NCI-H1930 (cell line): ENCODE data around the gene GIT1.
"Not testable (repeated sequence)": the region's sequence is repeated elsewhere in the genome, so short reads cannot be mapped to it uniquely, and the experiment has no call there.

Experiments used
- DNase-seq, 2 experiments: peaks; one replicate each; lab custom pipeline; 2025; lab: John Stamatoyannopoulos, UW

Gene GIT1

DNA sequence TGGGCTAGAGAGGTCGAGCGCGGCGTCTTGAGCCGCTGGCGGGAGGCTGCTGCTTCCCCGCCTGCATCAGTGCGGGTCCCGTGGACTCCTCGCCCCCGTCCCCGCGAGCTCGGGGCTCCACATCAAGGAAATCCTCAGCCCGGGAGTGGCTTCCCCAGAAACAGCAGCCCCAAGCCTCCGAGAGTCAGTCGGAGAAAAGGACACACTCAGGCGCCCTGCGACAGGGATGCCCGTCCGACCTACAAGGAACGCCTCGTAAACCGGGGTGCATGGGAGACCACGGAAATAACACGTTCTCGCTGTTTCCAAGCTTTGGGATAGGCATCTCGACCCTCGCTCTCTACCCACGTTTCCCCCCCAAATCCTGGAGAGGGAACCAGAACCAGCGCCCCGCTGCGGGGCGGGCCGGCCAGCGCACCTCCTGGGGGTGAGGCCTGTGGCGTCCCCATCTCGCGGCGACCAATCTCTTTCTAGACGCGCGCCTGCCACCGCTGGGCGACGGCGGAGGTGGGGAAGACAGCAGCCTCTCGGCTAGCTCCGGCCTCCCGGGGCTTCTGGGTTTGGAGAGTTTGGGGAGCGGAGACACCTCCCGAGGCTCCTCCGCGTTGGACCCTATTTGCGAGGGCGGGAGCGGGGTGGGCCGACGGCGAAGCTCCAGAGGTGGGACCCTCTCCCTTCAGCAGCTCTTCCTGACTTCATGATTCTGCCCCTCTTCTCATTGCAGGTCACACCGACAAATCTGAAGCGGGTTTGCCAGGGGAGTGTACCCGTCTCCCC lies 21.7 kb downstream of the GIT1 start:
- peak; percentile 49 to 73 for DNase-seq

DNA sequence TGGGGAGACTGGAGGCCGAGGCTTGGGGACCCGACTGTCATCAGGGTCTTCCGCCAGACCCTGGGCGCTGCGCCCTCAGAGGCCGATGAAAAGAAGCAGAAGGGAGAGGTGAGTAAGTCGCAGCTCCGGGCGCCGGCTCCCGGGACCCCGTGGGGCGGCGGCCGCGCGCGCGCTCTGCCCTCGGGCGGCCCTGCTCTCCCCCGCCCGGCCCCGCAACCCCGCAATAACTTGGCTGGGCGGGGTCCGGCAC lies 22.2 kb downstream of the GIT1 start:
- peak in 1 of 2 experiments; percentile 54 for DNase-seq

DNA sequence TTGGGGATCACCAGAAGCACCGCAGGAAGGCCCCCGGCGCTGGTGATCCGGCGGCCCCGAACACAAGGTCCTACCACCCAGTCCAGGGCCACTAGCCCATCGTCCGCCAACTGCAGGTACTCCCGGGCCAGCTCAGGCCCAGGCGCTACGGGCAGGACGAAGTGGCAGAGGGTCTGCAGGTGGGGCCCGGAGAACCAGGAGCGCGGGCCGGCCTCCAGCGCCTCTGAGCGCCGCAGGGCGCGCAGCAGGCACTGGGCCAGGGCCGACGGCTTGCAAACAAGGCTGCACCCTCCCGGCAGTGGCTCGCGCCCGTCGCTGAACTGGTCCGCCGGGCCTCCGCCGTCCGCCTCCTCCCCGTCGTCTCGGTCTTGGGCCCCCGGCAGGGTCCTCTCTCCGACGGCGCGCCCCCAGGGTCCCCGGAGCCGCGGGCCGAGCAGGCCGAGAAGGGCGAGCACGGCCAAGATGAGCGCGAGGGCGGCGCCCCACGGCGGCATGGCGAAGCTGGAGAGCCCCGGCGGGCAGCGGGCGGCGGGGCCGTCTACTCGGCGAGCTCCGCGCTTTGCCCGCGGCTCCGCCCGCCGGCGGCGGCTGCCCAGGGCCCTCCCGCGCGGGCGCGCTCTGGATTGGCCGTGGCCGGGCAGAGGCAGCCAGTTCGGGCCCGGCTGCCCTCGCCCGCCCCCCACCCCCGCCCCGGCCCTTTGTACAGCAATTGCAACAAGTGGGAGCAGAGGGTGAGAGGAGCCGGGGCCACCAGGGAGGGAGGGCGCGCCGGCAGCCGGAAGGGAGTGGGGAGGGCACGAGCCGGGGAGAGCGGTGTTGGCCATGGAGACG lies 22.8 kb downstream of the GIT1 start, which contains the start of gene ABHD15:
Gene ABHD15, minus strand, starts transcription at position 565 of the 831 bp plus-strand sequence. Its CDS starts 71 bp downstream, at position 494.
- DNase-seq, result peak; percentile 31 to 72

DNA sequence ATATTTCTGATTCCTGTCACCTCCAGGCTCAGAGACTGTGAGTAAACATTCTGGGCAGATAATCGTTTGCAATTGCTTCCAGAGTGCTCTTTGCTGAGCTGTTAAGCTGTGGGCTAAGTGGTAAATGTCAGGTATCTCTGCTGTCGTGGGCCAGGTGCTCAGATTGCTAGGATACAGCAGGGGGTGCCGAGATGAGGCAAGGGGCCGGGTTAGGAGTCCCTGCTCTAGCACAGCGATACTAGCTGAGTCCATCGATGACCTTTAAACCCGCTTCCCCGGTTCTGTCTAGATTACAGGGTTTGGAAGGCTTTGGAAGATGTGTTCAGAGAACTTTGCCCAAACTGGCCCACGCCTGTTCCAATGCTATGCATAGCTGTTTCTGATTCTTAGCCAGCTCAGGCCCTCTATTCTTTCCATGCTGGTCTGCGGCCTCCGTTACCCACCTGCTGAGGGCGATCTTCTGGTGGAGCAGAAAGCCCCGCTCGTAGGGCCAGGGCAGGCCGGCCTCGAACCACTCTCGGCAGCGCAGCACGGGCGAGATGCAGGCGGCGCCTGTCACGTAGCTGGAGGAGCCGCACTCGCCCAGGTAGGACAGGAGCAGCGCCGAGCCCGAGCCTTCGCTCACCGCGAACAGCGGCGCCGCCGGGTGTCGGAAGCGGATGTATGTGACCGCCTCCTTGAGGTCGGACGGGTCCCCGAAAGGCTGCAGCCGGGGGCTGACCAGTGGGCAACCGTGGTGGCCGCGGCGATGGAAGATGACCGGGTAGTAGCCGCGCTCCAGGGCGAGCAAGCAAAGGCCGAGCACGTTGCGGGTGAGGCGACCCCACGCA lies 23.6 kb downstream of the GIT1 start:
- DNase-seq, result peak; percentile 11 to 32

DNA sequence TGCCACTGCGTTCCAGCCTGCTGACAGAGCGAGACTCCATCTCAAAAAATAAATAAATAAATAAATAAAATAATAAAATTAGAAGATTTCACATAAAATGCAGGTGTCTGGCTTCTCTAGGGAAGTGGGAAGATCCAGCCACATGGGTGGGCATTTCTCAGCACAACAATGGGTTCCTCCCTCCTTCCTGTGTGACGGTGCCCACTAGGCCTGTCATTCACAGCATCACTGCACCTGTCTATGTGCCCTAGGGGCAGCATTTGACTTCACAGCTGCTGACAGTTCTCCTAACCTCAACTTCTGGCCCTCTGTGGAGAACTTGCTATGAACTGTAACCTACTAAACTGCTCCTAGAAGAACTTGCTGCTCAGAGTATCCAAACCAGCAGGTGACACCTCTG lies 25.6 kb downstream of the GIT1 start:
- no peak for DNase-seq

DNA sequence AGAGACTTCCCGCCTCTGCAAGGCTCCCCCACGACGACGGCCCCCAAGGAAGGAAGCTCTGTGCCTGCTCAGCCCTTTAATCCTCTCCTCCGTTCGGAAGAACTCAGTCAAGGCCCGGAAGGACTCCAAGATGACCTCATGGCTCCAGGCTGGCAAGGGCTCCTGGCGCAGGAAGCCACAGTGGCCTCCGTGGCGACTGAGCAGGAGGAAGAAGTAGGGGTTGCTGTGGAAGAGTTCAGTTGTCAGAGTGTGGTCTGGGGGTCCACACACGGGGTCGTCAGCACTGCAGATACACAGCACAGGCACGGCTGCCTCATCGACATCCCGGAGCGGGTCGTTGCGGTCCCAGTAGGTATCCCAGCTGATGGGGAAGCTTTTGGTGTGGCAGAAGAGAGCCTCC lies 26.8 kb downstream of the GIT1 start:
- DNase-seq, result no peak

DNA sequence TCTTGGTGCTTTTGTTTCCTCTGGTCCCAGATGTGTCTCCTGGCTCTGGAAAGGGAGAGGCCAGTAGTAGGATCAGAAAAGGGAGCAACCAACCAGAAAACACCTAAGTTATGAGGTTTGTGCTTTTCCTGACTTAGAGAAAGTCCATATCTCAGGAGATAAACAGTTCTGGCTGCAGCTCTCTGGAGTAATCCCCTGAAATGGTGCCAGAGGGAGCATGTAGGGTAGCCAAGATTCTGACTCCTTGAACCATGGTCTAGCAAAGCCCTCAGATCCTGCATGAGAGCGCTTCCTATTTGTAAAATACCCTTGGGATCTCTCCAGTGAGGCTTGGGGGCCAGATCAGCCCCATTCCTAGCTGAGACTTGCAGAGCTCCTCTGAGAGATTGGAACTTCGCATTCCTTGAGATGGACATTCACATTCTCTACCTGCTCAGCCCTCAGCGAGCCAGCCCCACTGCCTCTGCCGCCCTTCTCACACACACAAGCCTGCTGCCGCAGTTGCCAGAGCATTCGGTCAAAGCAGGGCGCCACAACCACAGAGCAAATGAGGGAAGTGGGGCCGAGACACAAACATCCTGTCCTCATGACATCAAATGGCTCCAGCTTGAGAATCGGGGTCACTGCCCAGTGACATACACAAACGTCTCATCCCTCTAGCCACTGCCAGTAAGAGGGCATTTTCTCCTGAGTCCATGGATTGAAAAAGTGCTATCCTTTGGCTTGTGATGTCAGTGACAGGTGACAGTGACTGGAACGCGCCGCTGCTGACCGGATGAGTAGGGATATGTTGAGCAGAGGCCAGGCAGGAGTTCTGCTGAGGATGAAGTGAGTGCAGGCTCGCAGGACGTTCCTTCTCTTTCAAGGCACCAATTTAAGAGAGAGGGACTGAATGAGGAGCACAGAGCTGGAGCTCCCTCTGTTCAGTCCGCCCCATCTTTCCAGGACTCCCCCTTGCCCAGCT lies 27.6 kb downstream of the GIT1 start:
- no peak for DNase-seq

DNA sequence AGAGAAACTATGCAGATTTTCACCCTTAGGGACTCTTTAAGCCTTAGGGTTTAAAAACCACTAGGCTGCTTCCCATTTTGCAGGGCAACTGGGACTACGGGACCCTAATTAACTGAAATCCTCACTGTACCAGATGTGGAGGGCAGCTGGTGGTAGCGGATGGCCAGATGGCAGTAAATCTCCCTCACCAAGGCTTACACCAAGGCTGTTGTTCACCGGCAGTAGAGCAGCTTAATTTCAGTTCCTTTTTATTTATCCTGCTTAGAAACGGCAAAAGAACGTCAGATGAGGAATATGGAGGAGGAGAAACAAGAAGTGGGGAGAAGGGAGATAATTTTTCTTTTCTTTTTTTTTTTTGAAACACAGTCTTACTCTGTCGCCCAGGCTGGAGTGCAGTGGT lies 29.1 kb downstream of the GIT1 start:
- DNase-seq, result no peak

DNA sequence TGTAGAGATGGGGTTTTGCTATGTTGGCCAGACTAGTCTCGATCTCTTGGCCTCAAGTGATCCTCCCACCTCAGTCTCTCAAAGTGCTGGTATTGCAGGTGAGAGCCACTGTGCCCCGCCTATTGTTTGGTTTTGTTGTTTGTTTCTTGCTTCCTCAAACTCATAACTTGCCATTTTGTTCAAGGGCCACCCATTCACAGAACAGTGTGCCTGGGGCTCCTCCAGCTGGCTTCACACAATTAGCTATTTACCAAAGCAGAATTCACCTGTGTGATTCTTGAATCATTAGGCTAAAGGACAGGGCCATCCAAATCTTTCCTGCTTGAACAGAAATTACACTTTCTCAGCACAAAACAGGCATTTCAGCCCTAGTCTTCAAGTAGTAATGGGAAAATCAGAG lies 29.8 kb downstream of the GIT1 start:
- DNase-seq, result no peak

DNA sequence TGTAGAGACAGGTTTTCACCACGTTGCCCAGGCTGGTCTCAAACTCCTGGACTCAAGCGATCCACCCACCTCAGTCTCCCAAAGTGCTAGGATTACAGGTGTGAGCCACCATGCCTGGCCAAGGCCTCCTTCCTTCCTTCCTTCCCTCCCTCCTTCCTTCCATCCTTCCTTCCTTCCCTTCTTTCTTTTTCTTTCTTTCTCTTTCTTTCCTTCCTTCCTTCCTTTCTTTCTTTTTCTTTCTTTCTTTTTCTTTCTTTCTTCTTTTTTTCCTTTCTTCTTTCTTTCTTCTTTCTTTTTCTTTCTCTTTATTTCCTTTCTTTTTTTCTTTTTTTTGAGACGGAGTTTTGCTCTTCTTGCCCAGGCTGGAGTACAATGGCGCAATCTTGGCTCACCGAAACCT lies 31.3 kb downstream of the GIT1 start:
- DNase-seq, result not testable (repeated sequence)

DNA sequence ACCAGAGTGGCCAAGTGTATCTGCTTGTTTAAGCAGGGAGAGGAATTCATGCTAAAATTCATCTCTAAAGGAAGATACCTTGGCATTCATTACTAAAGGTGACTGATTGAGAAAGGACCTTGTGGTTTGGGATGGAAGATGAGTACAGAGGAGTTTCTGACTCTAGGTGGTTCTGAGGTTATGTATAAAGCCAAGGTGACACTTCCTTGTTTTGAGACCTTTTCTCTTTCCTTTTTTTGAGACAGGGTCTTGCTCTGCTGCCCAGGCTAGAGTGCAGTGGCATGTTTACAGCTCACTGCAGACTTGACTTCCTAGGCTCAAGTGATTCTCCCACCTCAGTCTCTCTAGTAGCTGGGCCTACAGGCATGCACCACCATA lies 31.7 kb downstream of the GIT1 start:
- no peak for DNase-seq

DNA sequence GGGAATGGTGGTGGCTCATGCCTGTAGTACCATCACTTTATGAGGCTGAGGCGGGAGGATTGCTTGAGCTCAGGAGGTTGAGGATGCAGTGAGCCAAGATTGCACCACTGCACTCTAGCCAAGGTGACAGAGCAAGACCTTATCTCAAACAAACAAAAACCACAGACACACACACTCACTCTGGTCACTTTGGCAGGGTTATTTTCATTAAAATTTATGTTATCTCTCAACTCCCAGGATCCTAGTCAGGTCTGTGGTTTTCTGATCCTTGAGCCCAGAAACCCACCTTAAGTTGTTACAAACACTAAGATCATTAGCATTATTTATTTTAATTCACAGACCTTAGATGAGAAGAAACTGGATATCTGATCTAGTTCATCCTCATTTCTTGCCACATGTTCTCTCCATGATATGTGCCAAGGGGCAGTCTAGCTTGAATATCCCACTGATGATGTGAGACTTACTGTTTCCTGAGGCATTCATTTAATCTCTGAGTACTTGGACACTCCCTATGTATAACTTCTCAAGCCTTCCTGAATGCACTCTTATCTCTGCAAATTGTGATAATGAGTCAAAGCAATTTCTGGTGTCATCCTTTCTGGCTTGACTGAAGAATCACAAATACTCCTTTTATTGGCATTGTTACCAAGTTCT lies 32.2 kb downstream of the GIT1 start:
- no peak for DNase-seq

DNA sequence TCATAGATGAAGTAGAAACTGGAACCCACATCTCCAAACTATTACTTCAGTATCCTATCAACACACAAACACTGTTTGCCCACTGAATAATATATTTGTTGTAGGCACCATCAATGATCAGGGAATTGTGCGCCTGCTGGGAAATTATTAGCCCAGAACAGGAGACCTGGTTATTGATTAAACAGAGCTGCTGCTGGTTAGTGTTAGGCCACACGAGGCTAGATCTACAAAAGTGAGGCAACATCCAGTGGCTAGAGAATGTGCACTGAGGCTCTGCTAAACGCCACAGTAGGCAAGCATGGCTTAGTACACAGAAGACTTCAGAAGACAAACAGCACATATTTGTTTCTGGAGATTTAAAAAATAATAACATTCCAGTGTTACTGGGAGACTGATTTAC lies 33.6 kb downstream of the GIT1 start:
- no peak for DNase-seq

DNA sequence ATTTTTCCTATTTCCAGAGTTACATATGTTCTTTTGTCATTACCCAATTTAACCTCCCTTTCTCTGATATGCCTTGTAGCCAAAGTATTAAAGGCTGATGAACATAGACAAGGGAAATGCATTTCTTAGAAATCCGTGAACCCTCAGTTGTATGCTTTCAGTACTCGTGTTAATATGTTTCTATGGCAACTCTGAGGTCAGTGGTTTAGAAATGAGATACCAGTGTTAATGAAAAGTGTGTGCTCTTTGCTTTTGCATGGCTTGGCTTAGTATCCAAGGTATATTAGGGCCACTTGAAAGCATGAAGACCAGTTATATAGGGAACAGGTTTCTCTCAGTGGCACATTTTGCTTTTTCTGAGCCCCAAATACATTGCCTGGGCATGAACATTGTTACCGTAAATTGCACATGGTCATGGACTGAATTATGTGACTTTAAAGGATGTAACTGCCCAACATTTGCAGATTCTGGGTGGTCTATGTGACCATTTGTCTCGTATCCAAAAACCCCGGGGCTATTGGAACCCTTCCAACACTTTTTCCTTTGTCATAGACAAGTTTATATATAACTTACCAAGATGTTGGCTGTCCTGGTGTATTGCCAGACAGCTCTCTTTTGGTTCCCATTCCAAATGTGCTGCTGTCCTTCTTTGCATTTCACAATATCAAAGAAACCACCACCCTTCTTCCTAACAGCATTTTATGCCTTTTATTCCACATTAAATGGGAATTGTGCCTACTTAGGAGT lies 40.1 kb downstream of the GIT1 start:
- peak in 1 of 2 experiments; percentile 9 for DNase-seq

DNA sequence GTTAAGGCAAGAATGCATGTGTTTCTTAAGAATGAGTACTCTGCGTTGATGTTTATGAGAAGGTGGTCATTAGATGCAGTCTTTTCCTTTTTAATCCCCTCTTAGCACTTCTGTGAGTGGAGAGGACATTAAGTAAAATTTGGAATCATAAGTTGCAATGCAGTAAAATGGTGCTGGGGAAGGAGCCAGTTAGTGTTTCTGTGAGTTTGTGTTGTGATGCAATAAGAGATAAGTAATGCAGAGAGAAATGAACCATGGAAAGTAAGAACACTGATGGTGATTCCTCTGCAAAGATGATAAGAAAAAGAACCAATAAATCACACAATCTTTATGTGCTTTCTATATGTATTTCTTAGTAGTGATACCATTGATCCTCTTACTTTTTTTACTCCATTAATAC lies 42.6 kb downstream of the GIT1 start:
- no peak for DNase-seq

DNA sequence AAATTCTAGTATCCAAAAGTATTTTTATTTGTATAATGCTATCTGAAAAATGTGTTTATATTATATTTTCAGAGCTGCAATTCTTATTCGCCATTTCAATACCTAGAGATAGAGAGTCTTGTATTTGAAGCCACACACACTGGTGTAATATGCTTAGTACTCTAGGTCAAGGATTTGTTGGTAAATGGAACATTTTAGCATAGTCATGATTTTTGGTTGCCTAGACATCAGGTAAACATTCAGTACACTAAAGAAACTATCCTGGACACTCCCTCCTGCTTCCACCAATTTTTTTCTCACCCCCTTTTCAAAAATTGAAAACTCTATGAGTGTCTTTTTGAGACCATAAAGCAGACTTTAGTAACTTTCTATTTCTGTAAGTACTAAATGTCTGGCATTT lies 43.4 kb downstream of the GIT1 start:
- DNase-seq, result no peak

DNA sequence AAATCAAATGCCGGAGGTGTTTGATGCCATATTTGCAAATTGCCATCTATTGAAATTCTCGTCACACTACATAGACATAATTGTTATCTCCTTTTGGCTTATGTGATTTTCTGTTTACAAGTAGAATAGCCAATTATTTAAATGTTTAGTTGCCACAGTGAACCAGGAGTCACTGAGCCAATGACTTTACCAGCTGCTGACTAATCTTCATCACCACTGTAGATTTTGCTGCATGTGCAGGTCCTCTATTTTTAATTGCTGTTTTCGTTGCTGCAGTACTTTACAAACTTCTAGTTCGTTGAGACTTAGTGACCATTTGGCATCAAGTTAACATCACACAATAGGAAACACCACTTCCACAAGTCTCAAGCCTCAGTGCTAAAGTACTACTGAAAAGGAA lies 45.4 kb downstream of the GIT1 start:
- no peak for DNase-seq

DNA sequence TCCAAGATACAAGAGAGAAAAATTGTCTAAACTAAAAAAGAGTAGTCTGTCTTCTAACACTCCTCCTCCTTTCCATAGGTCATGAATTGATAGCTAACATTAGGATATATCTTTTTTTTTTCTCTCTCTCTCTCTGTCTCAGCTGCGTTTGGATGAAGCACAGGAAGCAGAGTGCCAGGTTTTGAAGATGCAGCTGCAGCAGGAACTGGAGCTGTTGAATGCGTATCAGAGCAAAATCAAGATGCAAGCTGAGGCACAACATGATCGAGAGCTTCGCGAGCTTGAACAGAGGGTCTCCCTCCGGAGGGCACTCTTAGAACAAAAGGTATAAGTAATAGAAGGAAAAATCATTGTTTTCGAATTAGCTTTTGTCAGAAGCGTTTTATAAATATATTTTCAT lies 55.5 kb downstream of the GIT1 start:
- no peak for DNase-seq

DNA sequence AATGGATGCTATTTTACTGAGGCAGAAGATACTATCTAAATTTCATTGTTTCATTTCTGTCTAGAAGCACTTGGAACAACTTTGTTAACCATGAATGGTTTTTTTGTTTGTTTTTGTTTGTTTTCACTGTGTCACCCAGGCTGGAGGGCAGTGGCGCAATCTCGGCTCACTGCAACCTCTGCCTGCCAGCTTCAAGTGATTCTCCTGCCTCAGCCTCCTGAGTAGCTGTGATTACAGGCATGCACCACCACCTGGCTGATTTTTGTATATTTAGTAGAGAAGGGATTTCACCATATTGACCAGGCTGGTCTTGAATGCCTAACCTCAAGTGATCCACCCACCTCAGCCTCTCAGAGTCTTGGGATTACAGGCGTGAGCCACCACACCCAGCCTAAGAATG lies 63.1 kb downstream of the GIT1 start:
- no peak for DNase-seq

DNA sequence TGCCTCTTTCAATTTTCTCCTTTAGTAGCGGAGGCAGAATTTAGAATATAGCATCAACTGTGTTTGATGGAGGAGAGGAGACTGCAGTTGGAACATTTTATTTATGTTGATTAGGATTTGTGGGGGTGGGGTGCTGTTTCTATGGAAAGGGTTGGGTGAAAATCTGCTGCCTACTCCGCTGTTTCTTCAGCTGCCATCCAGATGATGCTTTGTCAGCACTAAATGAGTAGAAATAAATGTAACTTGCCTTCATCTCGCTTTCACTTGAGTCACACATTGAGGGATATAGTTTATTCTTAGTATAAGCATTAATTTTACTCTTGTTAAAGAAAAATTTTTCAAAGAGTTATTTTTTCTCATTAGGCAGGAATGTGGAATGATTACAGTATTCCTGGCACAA lies 64.8 kb downstream of the GIT1 start:
- DNase-seq, result no peak
